ENCODE results near the gene SUPT6H.
A peak's percentile ranks its signal among the peaks of the same experiment; 100 is the strongest.

SUPT6H gene

DNA sequence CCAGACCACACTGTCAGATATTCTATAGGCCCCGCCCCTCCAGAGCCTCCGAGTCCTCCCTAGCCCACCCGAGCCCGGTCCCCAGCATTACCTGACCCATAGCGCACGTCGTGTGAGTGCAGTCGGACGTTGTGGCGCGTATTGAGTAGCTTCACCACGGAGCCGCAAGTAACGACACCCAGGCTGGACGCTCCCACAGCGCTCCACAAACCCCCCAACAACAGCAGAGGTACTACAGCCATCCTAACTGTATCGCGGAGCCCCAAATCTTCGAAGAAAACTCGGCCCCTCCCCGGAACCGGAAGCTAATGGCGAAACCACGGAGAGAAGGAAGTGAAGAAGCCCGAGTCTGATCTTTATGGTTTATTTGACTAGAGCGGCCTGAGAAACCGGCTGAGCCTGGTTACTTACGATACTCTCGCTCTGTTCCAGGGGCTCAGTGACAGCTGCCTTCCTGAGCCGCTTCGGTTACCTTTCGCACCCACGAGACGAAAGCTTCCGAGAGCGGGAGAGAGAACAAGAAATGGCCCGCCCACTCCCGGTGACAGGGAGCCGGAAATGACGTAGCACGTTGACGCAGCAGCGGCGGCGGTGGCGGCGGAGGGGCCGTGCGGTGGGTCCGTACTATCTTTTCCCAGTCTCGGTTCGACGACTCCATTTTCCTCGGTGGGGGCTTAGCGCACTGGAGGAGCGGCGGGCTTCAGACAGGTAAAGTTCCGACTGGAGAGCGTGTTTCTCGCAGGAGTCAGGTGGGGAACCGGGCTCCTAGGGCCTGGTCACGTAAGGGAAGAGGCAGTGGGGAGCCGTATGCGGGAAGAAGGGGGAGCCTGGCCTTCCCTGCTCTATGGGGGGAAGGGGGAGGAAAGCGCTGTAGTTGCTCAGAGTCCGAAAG lies at the start of gene SUPT6H, which contains the start of gene SDF2:
TSS of gene SUPT6H (plus strand) at position 571 of the 892 bp plus-strand sequence. CDS start 11,197 bp downstream, outside the sequence.
TSS of gene SDF2 (minus strand) at position 272 of the 892 bp plus-strand sequence. CDS start at position 242, 30 bp downstream.
- peak; percentile 73 for DNase-seq

DNA sequence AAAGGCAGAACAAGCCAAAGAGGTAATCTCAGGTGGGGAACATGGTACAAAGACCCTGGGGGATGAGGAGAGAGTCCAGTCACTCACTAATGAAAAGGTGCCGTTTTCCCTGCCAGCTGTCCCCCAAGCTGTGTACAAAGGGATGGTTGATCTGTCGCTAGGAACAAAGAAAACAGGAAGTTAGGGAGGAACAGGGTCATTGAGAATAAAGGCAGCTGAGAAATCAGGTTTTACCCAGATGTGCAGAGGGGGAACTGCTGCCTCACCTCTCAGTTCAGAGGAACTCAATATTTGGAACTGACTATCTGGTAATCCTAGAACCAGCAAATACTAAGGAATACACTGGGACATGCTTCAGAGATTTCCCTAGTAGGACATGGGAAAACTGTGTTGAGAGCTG lies 49.5 kb upstream of the SUPT6H start:
- DNase-seq: no peak

DNA sequence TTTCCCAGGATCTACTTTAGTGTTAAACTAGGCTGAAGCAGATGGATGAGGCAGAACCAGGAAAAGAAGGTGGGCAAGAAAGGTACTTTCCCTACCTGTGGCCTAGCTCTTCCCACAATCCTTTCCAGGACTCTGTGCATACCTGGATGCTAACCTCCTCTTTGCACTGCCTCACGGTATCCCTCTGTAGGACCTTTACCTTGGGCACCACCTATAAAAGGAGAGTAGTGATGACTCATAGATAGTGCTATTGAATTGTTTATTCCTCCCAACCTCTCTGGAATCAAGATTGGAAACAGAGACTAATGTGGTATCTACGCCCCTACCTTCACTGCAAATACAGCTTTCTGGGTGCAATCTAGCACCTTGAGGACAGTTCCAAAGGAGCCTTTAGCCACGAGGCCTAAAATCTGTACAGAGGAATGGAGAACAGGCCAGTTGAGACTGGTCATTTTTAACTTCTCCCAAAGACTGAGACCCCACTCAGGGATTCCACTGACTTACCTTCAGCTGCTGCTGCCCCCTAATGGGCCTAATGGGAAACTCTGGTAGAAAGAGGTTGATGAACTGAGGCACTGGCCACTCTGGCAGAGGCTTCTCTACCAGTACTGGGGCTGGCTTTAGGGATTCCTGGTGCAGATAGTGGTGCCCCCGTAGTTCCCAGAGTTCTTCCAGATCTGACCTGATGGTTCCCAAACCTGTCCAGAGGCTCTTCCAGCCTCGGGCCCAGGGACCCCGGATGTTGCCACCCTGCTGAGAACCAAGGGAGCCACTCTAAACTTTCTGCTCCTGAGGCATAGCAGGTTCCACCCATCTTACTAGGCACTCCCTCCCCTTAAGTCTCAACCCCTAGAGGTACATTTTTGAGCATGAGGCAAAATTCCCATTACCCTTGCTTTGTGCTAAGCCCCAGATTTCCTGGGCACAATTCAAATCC lies 48.8 kb upstream of the SUPT6H start:
- peak; percentile 11 for DNase-seq

DNA sequence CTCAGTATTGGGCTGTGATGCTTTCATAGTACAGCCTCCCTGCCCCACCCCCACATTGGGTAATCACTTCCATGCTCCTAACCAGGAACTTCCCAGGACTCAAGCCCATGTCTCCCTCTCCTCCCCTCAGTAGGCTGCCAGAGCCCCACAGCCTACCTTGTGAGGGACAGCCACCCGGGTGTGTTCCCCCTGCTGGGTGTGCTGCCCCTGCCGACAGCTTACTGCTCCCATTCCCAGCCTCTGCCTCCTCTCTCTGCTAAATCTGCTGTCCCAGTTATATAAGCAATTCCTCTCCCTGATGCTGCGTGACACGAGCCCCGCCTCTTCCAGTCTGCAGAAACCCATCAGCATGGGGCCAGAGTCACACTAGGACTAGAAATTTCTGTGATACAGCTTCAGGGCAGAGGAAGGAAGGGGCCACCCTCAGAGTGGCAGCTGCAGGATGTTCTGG lies 48.0 kb upstream of the SUPT6H start, which contains the start of gene RSKR:
TSS of gene RSKR (minus strand) at position 255 of the 451 bp plus-strand sequence. CDS start at position 231, 24 bp downstream.
- no peak for DNase-seq

DNA sequence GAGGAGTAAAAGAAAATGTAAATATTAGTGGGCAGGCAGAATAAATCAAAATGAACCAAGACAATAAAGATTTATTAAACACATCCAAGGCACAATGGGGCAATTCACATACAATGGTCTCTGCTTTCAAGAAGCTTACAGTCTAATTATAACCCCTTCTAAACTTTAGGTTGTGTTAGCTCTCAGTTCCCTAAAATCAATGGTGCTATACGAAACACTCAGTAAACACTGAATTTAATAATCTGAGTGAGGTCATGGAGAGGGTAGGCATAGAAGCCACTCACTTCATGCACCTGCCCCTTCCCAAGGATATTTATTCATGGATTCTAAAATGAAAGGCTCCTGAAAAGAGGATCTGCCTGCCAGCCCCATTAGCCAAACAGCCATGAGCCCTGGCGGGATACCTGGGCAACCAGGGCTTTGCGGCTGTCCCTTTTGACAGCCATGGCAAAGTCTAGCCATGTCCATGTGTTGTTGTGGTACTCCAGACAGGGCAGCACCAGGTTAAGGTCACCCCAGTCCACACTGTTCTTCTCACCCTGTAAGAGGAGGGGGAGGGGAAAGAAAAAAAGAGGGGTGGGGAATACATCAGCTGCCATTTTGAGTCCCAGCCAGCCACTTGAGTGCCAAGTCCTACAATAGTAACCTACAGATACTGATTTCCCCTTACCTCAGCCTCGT lies 46.6 kb upstream of the SUPT6H start:
- no peak for DNase-seq

DNA sequence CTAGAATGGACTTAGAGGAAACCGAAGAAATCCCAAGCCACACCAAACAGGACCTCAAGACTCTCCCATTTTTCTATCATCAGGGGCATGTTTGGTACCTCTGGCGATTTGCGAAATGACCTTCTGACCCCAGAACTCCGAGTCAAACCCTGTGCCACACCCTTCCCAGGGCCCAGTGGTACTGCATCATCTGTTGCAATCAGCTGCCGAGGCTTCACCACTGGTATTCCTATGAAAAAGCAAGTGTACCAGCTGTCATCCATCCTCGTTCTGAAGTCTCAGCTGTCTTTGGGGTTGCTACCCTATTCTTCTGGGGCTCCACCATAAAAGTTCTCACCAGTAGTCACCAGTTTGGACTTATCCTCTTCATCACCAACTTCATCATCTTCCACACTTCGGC lies 45.7 kb upstream of the SUPT6H start:
- DNase-seq: no peak

DNA sequence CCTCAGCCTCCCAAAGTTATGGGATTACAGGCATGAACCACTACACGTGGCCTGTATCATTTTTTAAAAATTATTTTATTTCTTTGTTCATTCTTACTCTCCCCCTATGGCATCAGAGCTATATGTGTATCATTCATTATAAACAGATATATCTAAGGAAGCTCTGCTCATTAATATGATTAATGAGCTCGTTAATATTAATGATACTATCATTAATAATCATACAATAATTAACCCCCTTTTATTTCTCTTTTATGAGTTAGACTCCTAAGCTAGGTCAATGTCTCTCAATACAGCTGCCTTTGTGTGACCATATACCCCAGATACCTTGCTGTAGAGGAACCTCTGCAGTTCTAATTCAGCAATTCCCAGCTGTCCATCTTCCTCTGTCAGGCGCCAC lies 43.5 kb upstream of the SUPT6H start:
- DNase-seq: no peak

DNA sequence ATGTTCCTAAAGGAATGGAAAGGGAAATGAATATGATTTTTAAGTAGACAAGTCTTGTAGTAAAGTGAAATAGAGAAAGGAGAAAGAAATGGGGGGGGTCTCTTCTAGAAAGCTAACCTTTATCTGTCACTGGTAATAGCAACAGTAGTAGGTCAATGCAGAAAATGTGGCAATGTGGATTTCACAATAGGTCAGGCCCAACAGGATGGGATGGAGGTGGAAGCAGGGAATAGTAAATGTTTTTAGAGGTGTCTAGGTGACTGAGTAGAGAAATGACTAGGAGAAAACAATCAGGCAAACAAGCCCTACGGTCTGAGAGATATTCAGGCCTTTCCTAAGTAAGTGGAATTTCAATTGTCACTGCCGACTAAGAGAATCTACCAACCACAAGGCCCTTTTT lies 42.0 kb upstream of the SUPT6H start:
- no peak for DNase-seq

DNA sequence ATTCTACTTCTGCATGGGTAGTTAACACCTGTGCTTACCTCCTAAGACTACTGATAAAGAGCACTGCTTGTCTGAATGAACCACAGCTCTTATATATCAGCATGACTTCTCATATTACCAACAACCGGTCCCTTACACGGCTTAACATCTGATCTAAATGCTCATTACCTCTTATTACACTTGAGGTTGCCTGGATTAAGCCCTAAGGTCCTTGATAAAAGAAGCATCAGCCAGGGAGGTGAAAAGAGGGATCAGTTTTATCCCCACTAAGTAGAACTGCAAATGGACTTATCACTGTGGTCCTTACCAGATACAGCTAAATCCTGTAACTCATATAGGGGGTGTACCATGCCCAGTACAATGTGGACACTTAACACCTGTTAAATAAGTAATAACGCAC lies 39.8 kb upstream of the SUPT6H start:
- DNase-seq: no peak

DNA sequence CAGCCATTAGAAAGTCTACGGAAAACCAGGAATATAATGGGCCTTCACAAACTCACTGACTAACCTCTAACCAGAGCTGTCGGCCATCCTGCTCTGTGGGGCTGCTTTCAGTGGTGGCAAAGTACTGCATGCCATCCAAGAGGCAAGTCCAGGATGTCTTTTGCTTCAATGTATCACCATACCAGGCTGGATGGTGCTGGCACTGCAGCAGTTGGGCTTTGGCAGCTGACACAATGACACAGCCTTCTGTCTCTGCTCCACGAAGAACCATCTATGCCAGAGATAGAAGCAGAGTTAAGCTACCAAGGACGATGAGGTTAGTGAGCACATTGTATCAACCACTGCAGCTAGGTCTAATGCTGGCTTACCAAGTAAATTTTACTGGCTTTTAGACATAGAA lies 38.3 kb upstream of the SUPT6H start:
- no peak for DNase-seq

DNA sequence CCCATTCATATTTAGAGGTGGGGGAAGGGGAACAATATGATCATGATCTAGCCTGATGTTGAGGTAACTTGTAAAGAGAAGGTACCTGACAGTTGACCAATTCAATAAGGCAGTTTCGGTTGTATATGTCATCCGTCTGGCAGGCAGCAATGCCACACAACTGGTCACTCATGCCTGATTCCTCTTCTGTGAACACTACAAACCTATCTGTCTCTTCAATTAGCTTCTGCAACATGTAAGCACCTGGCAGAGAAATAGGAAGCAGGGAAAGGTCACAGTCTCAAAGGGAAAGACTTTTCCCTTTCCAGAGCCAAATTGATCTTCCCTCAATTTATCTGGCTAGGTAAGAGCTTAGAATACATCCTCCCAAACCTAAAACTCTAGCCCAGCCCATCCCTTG lies 37.9 kb upstream of the SUPT6H start:
- DNase-seq: no peak

DNA sequence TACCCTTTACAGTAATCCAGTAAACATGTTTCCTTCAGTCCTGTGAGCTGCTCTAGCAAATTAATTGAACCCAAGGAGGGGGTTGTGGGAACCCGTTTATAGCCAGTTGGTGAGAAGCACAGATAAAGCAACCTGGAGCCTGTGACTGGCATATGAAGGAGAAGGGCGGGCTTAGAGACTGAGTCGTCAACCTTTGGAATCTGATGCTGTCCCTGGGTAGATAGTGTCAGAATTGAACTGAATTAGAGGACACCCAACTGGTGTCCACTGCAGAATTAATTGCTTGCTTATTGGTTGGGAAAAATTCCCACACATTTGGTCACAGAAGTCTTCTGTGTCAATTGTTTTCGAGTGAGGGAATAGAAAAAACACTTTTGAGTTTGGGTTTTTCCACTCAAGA lies 35.2 kb upstream of the SUPT6H start:
- DNase-seq: no peak

DNA sequence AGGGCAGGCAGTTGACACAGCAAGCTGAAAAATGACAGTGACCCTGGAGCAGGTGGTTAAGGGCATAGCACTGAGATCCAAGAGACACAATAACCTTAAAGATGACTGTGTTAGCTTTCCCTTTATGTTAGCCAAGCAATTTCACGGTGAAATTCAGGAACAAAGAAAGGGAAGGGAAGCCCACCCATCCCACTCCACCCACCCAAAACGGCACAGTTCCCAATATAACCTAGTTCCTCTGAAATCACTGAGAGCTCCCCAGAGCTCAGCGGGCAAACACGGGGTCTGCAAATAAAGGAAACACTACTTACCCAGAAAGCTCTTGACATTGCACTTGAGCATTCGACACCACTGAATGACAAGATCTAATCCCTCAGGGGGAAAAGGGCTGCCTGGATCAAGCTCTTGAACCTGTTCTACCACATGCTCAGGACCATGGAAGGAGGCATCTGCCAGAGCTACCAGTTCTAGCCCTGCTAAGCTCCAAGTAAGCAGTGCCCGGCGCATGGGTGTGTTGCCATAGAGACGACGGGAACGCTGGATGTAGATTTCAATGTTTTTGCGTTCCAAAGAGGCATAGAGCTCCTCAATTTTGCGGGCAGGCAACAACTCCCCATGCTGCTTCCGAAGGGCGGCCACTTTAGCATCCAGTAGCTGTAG lies 27.7 kb upstream of the SUPT6H start:
- no peak for DNase-seq

DNA sequence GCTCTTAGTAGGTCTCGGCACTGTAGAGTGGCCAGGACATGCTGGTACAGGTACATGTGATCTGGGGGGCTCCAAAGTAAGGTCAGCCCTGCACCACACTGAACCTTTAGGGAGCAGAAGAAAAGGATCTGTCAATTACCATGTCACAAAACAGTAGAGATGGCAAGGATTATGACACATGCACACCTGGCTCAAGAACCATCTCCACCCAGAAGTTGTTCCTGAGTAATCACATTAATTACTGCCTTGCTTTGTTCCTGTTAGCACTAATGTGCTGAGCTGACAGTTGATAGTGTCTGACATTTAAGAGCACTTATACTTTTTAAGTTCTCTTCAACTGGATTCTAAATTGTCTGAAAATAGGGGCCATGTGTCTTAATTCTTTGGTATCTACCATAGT lies 26.5 kb upstream of the SUPT6H start:
- DNase-seq: no peak

DNA sequence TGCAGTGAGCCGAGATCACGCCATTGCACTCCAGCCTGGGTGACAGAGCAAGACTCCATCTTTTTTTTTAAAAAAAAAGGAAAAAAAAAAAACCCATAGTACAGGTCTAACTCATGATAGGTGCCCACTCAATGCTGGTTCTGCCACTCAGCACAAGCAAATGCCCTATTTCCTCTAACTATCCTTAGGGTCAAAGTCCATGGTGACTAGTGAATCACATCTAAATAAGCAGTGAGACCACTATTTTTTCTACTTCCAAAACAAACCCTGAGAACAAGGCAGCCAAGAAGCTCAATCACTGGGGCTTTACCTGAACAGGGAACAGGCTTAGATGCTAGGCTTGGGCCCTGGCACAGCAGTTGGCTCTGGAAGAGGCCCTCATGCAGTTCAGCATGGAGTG lies 20.4 kb upstream of the SUPT6H start:
- DNase-seq: no peak

DNA sequence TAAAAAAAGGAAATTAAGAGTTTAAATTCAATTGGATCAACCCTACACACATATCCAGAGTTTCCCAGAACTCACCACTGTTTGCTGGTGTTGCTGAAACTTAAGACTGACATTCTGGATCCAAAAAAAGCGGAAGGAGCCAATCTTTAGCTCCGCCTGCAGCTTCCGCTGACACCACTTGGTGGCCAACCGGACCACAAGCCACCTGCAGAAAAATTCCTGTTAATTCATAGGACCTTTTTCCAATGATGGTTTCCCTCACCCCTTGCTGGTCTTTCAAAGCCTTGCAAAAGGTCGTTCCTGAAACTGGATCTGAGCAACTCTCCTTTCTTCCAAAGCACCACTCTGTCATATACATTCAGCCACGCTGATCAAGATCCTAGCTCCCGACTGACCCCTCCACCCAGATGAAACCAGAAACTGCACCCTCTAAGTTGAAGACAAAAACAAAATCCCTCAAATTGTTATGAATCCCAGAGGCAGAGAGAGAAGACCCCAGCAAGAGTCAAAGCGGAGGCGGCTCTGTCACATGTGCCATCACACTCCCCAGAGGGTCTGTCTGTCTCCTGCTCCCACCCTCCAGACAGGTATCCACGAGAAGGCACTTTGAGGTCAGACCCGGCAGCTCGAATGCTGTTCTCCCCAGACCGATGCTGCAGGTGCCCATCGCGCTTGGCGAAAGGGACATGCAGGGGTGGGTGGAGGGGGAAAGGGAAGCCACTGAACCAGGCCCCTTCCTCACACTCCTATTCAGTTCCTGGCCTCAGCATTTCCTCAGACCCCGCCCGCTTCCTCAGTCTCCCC lies 17.8 kb upstream of the SUPT6H start:
- DNase-seq: no peak

DNA sequence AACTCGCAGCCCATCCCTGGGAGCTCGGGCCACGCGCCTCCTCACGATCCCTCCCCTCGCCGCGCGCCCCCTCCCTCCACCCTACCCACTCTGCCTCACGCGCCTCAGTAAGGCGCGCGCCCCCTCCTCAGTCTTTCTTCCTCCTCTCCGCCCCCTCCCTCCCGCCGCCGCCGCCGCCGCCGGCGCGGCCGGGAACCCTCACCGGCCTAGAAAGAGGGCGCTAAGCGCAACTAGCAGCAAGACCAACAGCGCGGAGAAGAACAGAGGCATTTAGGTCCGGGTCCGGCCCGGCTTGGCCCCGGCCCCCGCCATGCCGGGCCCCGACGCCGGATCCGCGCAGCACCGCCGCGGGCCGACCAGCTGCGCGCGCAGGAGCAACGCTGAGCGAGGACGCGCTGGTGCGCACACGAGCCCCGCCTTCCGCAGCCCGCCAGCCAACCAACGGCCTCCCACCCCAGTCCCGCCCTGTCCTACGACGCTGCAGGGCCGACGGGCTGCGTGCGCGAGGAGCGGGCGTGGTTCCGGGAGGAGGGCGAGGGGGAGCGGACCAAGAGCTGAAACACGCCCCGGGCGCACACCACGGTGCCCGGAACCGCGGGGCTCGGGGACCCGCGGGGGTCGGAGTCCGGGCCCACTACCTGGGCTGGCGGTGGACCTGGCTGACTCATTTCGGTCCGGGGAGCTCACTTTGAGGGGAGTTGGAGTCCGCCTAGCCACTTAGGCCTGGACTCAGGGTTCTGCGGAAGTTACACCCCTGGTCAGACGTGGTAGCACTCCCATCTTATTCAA lies 17.0 kb upstream of the SUPT6H start, which contains the start of gene BLTP2:
TSS of gene BLTP2 (minus strand) at position 372 of the 789 bp plus-strand sequence. CDS start at position 270, 102 bp downstream.
- DNase-seq: peak; percentile 91

DNA sequence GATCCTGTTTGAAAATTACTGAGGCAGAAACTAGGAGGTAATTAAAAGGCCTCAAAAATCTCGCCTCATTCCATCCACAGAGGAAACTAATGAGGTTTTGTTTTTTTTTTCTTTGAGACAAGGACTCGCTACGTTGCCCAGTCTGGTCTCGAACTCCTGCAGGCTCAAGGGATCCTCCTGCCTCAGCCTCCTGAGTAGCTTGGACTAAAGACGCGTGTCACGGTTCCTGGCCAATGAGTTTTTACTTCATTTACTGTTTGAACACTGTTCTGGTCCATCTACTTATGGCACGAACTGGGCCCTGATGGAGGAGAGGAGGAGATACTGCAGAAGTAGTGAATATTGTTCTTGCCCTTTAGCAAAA lies 16.4 kb upstream of the SUPT6H start:
- no peak for DNase-seq

DNA sequence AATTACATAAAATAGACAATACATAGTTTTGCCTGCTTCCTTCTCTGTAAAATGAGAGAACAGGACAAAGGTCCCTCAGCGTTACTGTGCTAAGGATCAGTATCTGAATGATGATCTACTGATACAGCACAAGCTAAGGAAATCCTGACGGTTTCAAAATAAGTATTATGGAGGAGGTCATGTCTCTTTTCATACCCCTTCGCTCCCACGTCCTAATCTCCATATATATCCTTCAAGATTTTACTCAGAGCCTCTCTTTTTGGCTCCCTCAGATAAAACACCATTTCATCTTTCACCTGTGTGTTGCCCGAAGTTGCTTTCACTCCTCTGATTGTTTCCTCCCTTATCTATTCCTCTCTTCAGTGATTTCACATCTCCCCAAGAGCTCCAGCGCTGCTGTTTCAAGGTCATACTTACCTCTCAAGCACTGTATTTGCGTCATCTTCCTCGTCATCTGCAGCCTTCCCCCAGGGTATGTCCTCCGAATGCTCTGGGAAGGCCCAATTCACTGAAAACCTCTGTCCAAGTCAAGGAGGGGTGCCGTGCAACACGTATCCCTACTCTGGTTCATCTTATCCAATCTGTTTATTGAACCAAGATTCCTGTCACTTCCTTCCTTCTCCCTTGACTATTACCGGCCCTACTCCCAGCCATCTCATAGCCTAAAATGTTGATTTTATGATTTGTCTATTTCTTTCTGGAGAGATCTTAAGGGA lies 15.8 kb upstream of the SUPT6H start:
- DNase-seq: no peak

DNA sequence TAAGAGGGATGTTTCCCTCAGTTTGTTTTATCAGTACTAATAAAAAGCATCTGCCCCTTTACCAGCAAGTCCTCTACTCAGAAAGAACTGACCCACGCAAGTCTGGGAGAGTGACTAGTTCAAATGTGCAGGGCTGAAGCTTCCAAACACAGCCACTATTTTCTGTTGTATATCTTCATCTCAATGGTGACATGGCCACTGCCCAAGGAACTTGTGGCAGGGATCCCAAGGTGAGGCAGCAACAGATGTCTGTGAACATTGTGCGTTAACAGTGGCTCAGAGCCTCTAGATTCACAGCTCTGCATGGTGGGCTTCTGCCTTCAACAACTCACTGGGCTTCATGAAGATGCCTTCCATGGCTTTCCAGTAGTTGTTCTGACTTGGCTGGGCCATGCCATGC lies 13.3 kb upstream of the SUPT6H start:
- DNase-seq: no peak
